Activated T-helper 2 cell treated with anti-CD3 and anti-CD28 coated beads, Interferon-gamma antibody, Interleukin-2, Interleukin-4, amounts not matched to agents 10 μg/mL and 5 μg/mL and 100 μg/mL, durations not matched to agents 14 hours and 24 hours and 36 hours (primary cell): ENCODE data around the gene HERC3. TPM values are rescaled to one million over a fixed set of nuclear protein-coding genes. Genes with fewer than 3 reads are reported as not detected.

Source experiments
- DNase-seq: peaks from one replicate; pipeline ENCODE4 v3.0.0; 2021; ENCODE audit warnings: low spot score
- H3K27ac Mint-ChIP-seq: one replicate; pipeline ENCODE4 v1.8.0; 2021; ENCODE audit warnings: mixed read lengths
- H3K27me3 Mint-ChIP-seq: one replicate; pipeline ENCODE4 v1.8.0; 2021; ENCODE audit warnings: low read depth, mixed read lengths
- H3K36me3 Mint-ChIP-seq: one replicate; pipeline ENCODE4 v1.8.0; 2021; ENCODE audit warnings: low read depth, mixed read lengths
- H3K4me1 Mint-ChIP-seq: one replicate; pipeline ENCODE4 v1.8.0; 2021; ENCODE audit warnings: low read depth, mixed read lengths
- H3K4me3 Mint-ChIP-seq: one replicate; pipeline ENCODE4 v1.8.0; 2021; ENCODE audit warnings: low read depth, mild to moderate bottlenecking, moderate library complexity, mixed read lengths
- H3K9me3 Mint-ChIP-seq: one replicate; pipeline ENCODE4 v1.8.0; 2021; ENCODE audit warnings: mixed read lengths
- intact Hi-C: fragments of 100-400 bp; cut with micrococcal nuclease; formaldehyde crosslinking; loops from one replicate; pipeline ENCODE4 v1.15.1; 2023
- total RNA-seq: library from RNA; stranded (reverse); gene quantifications from 2 replicates; pipeline ENCODE4 v1.2.3, GENCODE V29; 2022

HERC3 gene
- total RNA-seq, 1 donor from 2014 or later = 18.9 TPM

DNA sequence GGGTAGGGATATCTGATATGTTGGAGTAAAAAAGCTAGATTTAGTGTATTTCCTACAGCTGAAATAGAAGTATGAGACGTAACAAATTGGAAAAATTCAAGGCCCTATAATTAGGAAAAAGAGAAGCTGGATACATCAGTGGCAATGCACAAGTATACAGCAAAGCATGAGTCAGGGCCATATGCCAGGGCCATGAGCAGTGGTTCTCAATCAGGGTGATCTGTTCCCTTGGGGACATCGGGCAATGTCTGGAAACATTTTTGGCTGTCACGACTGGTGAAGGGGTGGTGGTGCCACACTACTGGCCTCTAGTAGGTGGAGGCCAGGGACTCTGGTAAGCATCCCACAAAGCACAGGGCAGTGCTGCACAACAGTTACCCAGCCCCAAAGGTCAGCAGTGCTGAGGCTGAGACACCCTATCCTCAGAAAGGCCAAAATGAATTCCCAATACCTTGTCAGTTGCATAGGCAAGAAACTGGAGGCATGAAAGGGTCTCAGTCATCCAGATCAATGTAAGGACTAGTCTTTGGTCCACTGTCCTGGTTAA is 142.2 kb downstream of the HERC3 start:
- Mint-ChIP-seq H3K4me3 (no peak overlapping the region), H3K36me3 (peaks cover 11% of the 10 kb centered on the region), H3K9me3 (no peaks in the 10 kb centered on the region), H3K27me3 (no peaks in the 10 kb centered on the region), H3K27ac (no peak overlapping the region), H3K4me1 (peaks cover 4% of the 10 kb centered on the region)
- DNase-seq = no peak
- intact Hi-C loops = no loop called here

DNA sequence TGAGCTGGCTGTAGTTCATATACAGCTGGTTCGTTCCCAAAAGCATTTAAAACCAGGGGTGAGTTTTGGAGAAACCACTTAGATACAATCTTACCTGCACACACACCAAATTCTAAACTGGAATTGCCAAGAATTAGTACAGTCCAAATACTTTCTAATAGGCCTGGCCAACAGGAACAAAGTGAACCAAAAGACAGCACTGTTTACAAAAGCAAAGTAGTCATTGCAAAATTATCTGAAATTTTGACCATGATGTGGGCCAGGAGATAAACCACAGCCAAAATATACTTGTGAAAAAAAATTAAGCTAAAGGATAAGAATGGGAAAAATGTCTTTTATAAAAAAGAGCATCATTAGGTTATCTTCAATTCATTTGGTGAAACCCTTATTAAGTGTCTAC is 143.3 kb downstream of the HERC3 start:
- intact Hi-C loops = no loop called here
- no peak for DNase-seq
- H3K4me1 Mint-ChIP-seq = peaks cover 4% of the 10 kb centered on the region
- H3K27me3 Mint-ChIP-seq = no peaks in the 10 kb centered on the region
- H3K27ac Mint-ChIP-seq = no peak overlapping the region
- peaks cover 11% of the 10 kb centered on the region for H3K36me3 Mint-ChIP-seq
- H3K9me3 Mint-ChIP-seq = no peaks in the 10 kb centered on the region
- H3K4me3 Mint-ChIP-seq = no peak overlapping the region

DNA sequence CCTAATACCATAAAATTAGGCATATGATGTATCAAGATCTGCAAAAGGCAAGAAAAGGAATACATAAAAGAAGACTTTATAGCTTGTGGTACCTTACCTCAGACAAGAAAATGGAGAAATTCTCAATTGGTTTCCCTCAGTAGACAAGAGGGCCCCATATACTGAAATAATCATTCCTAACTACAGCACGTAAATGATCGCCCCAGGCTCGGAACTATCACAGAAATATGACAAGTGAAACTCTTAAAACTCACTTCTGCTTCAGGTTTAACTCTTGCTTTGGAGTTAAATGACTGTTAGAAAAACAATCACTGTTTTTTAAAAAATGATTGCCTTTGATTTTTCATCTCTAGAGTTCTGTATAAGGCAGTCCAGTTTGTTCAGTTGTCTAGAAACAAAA is 144.0 kb downstream of the HERC3 start:
- Mint-ChIP-seq H3K27ac (no peak overlapping the region), H3K27me3 (no peaks in the 10 kb centered on the region), H3K36me3 (peaks cover 6% of the 10 kb centered on the region), H3K4me3 (no peak overlapping the region), H3K4me1 (peaks cover 4% of the 10 kb centered on the region), H3K9me3 (no peaks in the 10 kb centered on the region)
- intact Hi-C loops = no loop called here
- no peak for DNase-seq

DNA sequence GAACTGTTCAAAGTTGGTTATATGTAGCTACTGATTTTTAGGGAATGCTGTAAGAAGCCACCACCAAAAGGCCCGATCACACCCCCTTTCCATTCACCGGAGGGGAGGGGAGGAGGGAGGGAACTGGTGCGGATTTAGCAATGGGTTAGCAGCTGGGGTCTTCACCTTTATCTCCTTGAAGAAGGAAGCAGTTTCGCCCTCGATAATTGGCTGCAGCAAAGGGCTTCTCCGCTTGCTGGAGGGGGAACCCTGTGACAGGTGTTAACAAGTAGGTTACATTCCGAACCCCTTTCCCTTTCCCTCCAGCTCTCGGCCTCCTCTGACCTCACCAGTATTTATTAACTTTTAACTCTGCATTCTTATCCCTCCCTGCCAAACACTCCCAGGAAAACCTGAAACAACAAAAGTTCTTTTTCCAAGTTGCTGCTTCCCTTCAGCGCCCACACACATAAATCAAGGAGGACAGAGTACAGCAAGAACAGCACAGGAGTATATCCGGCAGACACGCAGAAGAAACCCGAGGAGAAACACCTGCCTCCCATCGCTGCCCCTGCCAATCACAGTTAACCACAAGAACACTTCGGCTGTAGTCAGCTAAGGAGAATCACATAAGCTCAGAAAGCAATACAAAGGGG is 145.1 kb downstream of the HERC3 start:
- DNase-seq = no peak
- Mint-ChIP-seq H3K9me3 (no peaks in the 10 kb centered on the region), H3K36me3 (peaks cover 6% of the 10 kb centered on the region), H3K27me3 (no peaks in the 10 kb centered on the region), H3K27ac (no peak overlapping the region), H3K4me3 (no peak overlapping the region), H3K4me1 (peaks cover 4% of the 10 kb centered on the region)
- intact Hi-C loops = no loop called here

DNA sequence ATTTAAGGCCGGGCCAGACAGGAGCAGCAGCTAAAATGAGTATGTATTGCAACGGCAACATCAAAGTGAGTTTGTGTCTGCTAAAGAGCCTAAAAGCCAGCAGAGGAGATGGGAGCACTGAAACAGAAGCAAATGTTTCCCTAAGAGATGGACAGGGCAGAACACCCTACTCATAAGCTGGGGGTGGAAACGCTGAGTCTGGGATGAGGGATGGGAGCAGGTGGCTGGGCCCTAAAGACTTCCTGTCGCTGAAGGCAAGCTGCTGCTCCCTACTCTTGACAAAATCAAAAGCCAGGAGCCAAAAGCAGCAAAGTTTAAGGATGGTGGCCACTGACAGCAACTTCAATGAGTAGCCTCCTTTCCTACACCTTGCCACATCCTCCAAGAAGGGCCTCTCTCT is 145.9 kb downstream of the HERC3 start:
- Mint-ChIP-seq H3K36me3 (peaks cover 6% of the 10 kb centered on the region), H3K9me3 (no peaks in the 10 kb centered on the region), H3K27me3 (no peaks in the 10 kb centered on the region), H3K4me1 (peaks cover 4% of the 10 kb centered on the region), H3K4me3 (no peak overlapping the region), H3K27ac (no peak overlapping the region)
- intact Hi-C loops = no loop called here
- DNase-seq = no peak

DNA sequence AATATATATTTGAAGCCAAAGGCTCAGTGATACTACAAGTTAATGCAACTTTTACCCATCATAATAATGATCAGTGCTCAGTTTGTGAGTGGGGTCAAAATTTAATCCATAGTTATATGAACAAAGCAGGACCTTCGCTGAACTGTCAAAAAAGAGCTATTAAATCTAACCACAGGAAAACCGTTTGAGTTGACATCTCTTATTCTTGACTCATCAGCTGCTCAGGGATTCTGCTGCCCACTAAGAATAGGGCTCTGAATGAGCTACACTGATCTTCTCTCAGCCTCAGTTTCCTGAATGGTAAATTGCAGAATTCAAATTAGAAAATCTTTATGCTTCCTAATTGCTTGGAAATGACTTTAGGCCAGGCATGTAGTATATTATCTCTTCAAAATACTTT is 150.3 kb downstream of the HERC3 start:
- Mint-ChIP-seq H3K4me3 (no peak overlapping the region), H3K4me1 (peaks cover 2% of the 10 kb centered on the region), H3K27me3 (no peaks in the 10 kb centered on the region), H3K27ac (no peak overlapping the region), H3K36me3 (peaks cover 7% of the 10 kb centered on the region), H3K9me3 (no peaks in the 10 kb centered on the region)
- no peak for DNase-seq
- intact Hi-C loops = no loop called here

DNA sequence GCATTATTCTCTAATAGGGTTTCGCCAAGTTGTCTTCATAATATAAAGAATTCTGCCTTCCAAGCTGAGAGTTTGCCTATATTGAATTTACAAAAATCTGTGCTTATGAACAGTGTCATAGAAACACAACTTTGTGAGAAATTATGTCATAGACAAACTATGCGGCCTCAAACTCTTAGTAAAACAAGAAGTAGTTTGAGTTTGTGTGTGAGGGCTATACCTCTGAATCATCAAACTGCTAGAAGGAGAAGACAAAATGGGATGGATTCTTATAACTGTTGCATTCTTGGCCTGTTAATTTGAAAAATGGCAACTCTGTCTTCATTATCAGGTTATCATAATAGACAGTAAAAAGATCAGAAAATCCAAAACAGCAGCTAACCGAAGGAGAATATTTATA is 151.4 kb downstream of the HERC3 start:
- H3K36me3 Mint-ChIP-seq = peaks cover 7% of the 10 kb centered on the region
- no peaks in the 10 kb centered on the region for H3K9me3 Mint-ChIP-seq
- no peak overlapping the region for H3K4me3 Mint-ChIP-seq
- H3K27ac Mint-ChIP-seq = no peak overlapping the region
- no peaks in the 10 kb centered on the region for H3K4me1 Mint-ChIP-seq
- intact Hi-C loops = no loop called here
- H3K27me3 Mint-ChIP-seq = no peaks in the 10 kb centered on the region
- no peak for DNase-seq

DNA sequence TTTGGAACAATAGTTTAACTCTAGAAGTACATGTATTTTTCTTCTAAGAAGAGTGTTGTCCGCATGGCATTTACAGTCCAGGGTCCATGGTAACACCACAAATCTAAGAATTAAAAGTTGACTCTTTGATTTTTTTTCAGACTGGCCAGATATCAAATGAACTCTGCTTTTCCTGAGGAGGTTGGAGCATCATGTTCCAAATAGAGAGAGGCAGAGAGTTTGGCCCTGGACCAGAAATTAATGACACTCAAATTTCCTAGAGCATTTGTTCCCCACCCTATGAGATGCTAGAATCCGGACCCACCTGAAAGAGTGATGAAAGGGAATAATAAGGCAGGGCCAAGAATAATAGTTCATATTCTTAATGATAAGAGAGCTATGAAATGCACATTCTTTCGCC is 152.3 kb downstream of the HERC3 start:
- Mint-ChIP-seq H3K9me3 (no peaks in the 10 kb centered on the region), H3K4me1 (no peaks in the 10 kb centered on the region), H3K27me3 (no peaks in the 10 kb centered on the region), H3K36me3 (peaks cover 11% of the 10 kb centered on the region), H3K27ac (no peak overlapping the region), H3K4me3 (no peak overlapping the region)
- no peak for DNase-seq
- intact Hi-C loops = no loop called here

DNA sequence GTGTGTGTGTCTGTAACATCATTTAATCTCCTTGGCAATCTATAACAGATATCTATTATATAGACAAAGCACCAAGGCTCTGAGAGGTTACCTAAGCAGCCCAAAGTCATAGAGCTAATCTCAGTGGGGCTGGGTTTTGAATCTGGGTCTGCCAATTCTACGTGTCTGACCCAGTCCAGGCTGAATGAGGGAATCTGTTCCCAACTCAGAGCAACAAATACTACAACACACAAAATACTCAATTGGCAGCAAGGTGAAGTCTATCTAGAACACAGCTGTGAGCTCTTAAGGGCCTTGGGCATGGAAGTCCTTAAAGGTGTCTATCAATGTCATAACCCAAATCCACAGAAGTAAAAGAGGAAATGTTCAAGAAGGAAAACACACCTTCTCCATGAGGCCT is 152.9 kb downstream of the HERC3 start:
- DNase-seq = no peak
- H3K4me3 Mint-ChIP-seq = no peak overlapping the region
- peaks cover 14% of the 10 kb centered on the region for H3K36me3 Mint-ChIP-seq
- intact Hi-C loops = no loop called here
- H3K27ac Mint-ChIP-seq = no peak overlapping the region
- H3K27me3 Mint-ChIP-seq = no peaks in the 10 kb centered on the region
- no peaks in the 10 kb centered on the region for H3K9me3 Mint-ChIP-seq
- no peaks in the 10 kb centered on the region for H3K4me1 Mint-ChIP-seq

DNA sequence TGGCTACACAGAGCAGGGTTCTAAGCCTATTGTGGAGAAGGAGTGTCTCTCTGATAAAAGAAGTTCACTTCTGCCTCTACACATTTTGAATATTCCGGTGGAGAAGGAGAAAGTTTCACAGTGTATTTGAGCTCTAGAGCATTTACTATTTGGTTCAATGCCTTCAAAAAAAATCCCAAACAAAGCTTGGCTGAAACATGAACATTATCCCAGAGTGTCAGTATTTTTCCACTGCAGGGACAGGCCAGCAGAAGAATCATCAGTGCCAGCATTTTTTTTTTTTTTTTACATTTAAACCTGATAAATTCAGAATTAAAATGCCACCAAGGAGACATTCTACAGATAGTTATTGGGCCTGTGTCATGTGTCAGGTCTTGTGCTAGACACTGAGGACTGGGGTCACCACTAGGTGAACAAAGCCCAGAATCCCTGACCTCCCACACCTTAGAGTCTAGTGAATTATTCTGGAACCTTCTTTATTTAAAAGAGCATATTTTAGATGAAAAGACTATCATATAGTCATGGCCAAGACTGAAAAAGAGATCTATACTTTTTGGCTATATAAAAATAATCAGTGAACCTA is 153.4 kb downstream of the HERC3 start:
- no peak overlapping the region for H3K4me3 Mint-ChIP-seq
- no peaks in the 10 kb centered on the region for H3K27me3 Mint-ChIP-seq
- H3K9me3 Mint-ChIP-seq = no peaks in the 10 kb centered on the region
- intact Hi-C loops = no loop called here
- DNase-seq = no peak
- H3K36me3 Mint-ChIP-seq = peaks cover 14% of the 10 kb centered on the region
- no peaks in the 10 kb centered on the region for H3K4me1 Mint-ChIP-seq
- no peak overlapping the region for H3K27ac Mint-ChIP-seq

DNA sequence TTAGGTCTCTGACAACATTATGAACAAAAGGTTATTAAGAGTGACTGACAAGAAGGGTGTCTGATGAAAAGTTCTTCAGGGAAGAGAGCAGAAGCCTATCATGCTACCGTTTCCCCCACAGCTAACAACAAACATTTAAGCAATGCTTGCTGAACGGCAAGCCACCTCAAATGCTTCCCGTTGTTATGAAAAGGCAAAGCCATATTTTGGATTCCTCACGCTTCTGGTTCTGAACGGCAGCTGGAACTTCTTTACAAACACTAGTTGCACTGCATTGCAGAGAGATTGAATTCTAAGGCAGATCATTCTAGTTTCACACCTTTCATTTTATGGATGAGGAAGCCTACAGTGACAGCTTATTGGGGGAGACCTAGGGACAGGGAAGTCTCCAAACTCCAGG is 153.9 kb downstream of the HERC3 start:
- no peak overlapping the region for H3K4me3 Mint-ChIP-seq
- H3K36me3 Mint-ChIP-seq = peaks cover 14% of the 10 kb centered on the region
- intact Hi-C loops = no loop called here
- no peaks in the 10 kb centered on the region for H3K9me3 Mint-ChIP-seq
- no peak overlapping the region for H3K27ac Mint-ChIP-seq
- no peaks in the 10 kb centered on the region for H3K27me3 Mint-ChIP-seq
- no peaks in the 10 kb centered on the region for H3K4me1 Mint-ChIP-seq
- DNase-seq = no peak

DNA sequence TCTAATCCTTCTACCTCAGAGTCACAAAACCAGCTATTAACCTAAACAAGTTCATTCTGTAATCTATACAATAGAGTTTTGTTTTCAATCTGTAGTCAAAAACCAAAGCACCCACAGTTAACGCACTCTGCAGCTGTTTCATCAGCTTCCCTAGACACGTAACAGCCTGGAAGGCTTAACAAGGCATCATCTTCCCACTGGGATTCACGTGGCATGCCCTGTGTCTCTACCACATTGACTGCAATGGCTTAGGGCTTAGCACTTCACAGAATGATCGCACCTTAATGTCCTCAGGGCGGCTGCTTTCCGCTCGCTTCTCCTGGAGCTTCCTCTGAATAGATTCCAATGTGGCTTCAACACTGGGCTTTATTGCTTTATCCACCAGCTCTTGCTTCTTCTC is 155.1 kb downstream of the HERC3 start:
- Mint-ChIP-seq H3K4me1 (no peaks in the 10 kb centered on the region), H3K9me3 (no peaks in the 10 kb centered on the region), H3K36me3 (peaks cover 14% of the 10 kb centered on the region), H3K4me3 (no peak overlapping the region), H3K27me3 (no peaks in the 10 kb centered on the region), H3K27ac (no peak overlapping the region)
- DNase-seq = no peak
- intact Hi-C loops = no loop called here

DNA sequence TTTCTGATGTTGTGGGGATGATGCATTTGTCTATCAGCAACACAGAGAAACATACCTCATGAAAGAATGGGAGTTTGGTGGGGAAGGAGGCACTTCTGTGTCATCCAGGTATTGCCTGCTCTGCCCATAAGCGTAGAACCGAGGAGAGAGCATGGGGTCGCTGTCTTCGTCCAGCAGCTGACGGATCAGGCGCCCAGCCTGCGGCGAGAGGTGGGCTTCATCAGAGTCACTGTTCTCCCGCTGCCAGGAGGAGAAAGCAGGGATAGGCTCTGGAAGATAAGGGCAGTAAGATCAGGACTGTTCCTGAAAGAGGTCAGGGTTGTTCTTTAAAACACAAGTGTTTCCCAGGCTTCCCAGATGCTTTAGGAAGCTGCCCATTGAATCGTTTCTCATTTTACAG is 158.1 kb downstream of the HERC3 start:
- DNase-seq = no peak
- H3K4me1 Mint-ChIP-seq = no peaks in the 10 kb centered on the region
- intact Hi-C loops = no loop called here
- H3K27me3 Mint-ChIP-seq = no peaks in the 10 kb centered on the region
- H3K4me3 Mint-ChIP-seq = no peak overlapping the region
- no peaks in the 10 kb centered on the region for H3K9me3 Mint-ChIP-seq
- no peak overlapping the region for H3K27ac Mint-ChIP-seq
- peaks cover 14% of the 10 kb centered on the region for H3K36me3 Mint-ChIP-seq
